Loucy (cell line): Measurements from ENCODE around the gene CDH4.

ENCODE experiments used
- H2AFZ ChIP-seq: fragments of 200-600 bp; sonication (generic); 2 replicates; pipeline ENCODE4 v1.6.0; 2016; ENCODE audit warnings: antibody characterized with exemption, mild to moderate bottlenecking, low read length, moderate library complexity
- H3F3A ChIP-seq: fragments of 200-600 bp; 2 replicates; pipeline ENCODE4 v1.6.0; 2016; ENCODE audit warnings: antibody characterized with exemption, low read depth, mild to moderate bottlenecking
- H3K27me3 ChIP-seq: fragments of 200-600 bp; sonication (generic); 2 replicates; pipeline ENCODE4 v1.6.1; 2014; ENCODE audit warnings: low read length, mild to moderate bottlenecking; ENCODE audit not compliant: insufficient read depth, poor library complexity, severe bottlenecking
- H3K36me3 ChIP-seq: fragments of 200-600 bp; sonication (generic); 2 replicates; pipeline ENCODE4 v1.6.1; 2016; ENCODE audit warnings: low read length; ENCODE audit not compliant: insufficient read depth
- H3K4me1 ChIP-seq: fragments of 200-600 bp; sonication (generic); 2 replicates; pipeline ENCODE4 v1.5.1; 2014; ENCODE audit warnings: low read length, mild to moderate bottlenecking; ENCODE audit not compliant: insufficient read depth, poor library complexity, severe bottlenecking
- H3K4me2 ChIP-seq: fragments of 200-600 bp; sonication (generic); 2 replicates; pipeline ENCODE4 v1.6.0; 2014; ENCODE audit warnings: antibody characterized with exemption, low read length, low read depth, mild to moderate bottlenecking; ENCODE audit not compliant: poor library complexity, severe bottlenecking
- H3K4me3 ChIP-seq: fragments of 200-600 bp; sonication (generic); 2 replicates; pipeline ENCODE4 v1.5.1; 2014; ENCODE audit warnings: low read length, mild to moderate bottlenecking, mixed read lengths; ENCODE audit not compliant: poor library complexity, severe bottlenecking
- H3K79me2 ChIP-seq: fragments of 200-600 bp; sonication (generic); 2 replicates; pipeline ENCODE4 v1.6.1; 2014; ENCODE audit warnings: low read length; ENCODE audit not compliant: insufficient read depth
- H3K9ac ChIP-seq: fragments of 200-600 bp; sonication (generic); 2 replicates; pipeline ENCODE4 v1.6.0; 2014; ENCODE audit warnings: mild to moderate bottlenecking, low read depth, low read length, moderate library complexity; ENCODE audit not compliant: poor library complexity, severe bottlenecking
- H3K9me2 ChIP-seq: fragments of 200-600 bp; sonication (generic); replicated peaks from 2 replicates; pipeline ENCODE4 v1.6.1; 2016; ENCODE audit warnings: low read depth, low read length, mixed read lengths
- H3K9me3 ChIP-seq: fragments of 200-600 bp; sonication (generic); 2 replicates; pipeline ENCODE4 v1.6.1; 2014; ENCODE audit warnings: mild to moderate bottlenecking, antibody characterized with exemption, low read length, low read depth; ENCODE audit not compliant: insufficient read depth
- H4K20me1 ChIP-seq: fragments of 200-600 bp; sonication (generic); 2 replicates; pipeline ENCODE4 v1.6.0; 2014; ENCODE audit warnings: antibody characterized with exemption, low read length, mild to moderate bottlenecking; ENCODE audit not compliant: insufficient read depth, poor library complexity, severe bottlenecking
- EZH2phosphoT487 ChIP-seq: fragments of 200-600 bp; IDR thresholded peaks from 2 replicates; pipeline ENCODE4 v1.6.1; 2018; ENCODE audit warnings: antibody characterized with exemption, mild to moderate bottlenecking, moderate library complexity, borderline replicate concordance
- TF ChIP-seq, protein P1 (sequence below): fragments of 200-600 bp; sonication (generic); conservative IDR thresholded peaks from 2 replicates; pipeline ENCODE4 v1.5.1; 2014; ENCODE audit warnings: mild to moderate bottlenecking, antibody characterized with exemption, low read length

Gene CDH4

DNA sequence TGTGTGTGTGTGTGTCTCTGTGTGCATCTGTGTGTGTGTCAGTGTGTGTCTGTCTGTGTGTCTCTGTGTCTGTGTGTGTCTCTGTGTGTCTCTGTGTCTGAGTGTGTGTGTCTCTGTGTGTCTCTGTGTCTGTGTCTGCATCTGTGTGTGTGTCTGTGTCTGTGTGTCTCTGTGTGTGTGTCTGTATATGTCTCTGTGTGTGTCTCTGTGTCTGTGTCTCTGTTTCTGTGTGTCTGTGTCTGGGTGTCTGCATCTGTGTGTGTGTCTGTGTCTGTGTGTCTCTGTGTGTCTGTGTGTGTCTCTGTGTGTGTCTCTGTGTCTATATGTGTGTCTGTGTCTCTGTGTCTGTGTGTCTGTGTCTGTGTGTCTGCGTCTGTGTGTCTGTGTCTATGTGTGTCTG lies 605.8 kb downstream of the CDH4 start:
- TF ChIP-seq, protein P1, sequence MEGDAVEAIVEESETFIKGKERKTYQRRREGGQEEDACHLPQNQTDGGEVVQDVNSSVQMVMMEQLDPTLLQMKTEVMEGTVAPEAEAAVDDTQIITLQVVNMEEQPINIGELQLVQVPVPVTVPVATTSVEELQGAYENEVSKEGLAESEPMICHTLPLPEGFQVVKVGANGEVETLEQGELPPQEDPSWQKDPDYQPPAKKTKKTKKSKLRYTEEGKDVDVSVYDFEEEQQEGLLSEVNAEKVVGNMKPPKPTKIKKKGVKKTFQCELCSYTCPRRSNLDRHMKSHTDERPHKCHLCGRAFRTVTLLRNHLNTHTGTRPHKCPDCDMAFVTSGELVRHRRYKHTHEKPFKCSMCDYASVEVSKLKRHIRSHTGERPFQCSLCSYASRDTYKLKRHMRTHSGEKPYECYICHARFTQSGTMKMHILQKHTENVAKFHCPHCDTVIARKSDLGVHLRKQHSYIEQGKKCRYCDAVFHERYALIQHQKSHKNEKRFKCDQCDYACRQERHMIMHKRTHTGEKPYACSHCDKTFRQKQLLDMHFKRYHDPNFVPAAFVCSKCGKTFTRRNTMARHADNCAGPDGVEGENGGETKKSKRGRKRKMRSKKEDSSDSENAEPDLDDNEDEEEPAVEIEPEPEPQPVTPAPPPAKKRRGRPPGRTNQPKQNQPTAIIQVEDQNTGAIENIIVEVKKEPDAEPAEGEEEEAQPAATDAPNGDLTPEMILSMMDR = no peak
- no peak for TF ChIP-seq EZH2phosphoT487
- H3F3A ChIP-seq = no peaks in the 10 kb centered on the region
- H3K36me3 ChIP-seq = peaks cover 1% of the 10 kb centered on the region; the same call in 1 of the 2 replicates
- H3K9me2 ChIP-seq = no peaks in the 10 kb centered on the region
- H3K4me2 ChIP-seq = no peak overlapping the region
- H3K79me2 ChIP-seq = no peaks in the 10 kb centered on the region
- no peak overlapping the region for H3K4me3 ChIP-seq
- H2AFZ ChIP-seq = no peak overlapping the region
- H3K9me3 ChIP-seq = no peaks in the 10 kb centered on the region
- H3K27me3 ChIP-seq = no peaks in the 10 kb centered on the region
- H3K4me1 ChIP-seq = peaks cover 10% of the 10 kb centered on the region
- no peaks in the 10 kb centered on the region for H4K20me1 ChIP-seq
- H3K9ac ChIP-seq = no peak overlapping the region

DNA sequence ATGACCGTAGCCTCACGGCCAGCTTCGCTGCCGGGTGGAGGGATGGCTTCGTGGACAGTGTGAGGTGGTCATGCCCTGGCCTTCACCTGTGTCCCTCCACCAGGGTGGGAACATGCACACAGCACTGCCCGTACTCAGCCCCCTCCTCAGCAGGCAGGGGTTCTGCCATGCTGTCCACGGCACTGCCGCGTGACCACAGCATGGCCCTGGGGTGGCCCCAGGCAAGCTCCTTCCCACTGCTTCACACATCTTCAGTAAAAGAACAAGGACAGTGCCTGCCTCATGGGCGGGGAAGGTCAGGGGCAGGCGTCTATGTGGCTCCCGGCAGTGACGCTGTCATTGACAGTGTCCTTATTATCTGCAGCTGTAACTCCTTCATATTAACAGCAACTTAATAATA lies 607.7 kb downstream of the CDH4 start:
- H3K4me1 ChIP-seq = peaks cover 10% of the 10 kb centered on the region
- H3K36me3 ChIP-seq = no peaks in the 10 kb centered on the region
- H3K9ac ChIP-seq = no peak overlapping the region
- no peaks in the 10 kb centered on the region for H3K79me2 ChIP-seq
- no peaks in the 10 kb centered on the region for H4K20me1 ChIP-seq
- TF ChIP-seq, protein P1 = no peak
- TF ChIP-seq EZH2phosphoT487 = no peak
- no peaks in the 10 kb centered on the region for H3K27me3 ChIP-seq
- no peaks in the 10 kb centered on the region for H3K9me2 ChIP-seq
- H3K9me3 ChIP-seq = peaks cover 5% of the 10 kb centered on the region; the same call in 1 of the 2 replicates
- H3K4me2 ChIP-seq = no peak overlapping the region
- no peak overlapping the region for H2AFZ ChIP-seq
- H3K4me3 ChIP-seq = no peak overlapping the region
- H3F3A ChIP-seq = no peaks in the 10 kb centered on the region

DNA sequence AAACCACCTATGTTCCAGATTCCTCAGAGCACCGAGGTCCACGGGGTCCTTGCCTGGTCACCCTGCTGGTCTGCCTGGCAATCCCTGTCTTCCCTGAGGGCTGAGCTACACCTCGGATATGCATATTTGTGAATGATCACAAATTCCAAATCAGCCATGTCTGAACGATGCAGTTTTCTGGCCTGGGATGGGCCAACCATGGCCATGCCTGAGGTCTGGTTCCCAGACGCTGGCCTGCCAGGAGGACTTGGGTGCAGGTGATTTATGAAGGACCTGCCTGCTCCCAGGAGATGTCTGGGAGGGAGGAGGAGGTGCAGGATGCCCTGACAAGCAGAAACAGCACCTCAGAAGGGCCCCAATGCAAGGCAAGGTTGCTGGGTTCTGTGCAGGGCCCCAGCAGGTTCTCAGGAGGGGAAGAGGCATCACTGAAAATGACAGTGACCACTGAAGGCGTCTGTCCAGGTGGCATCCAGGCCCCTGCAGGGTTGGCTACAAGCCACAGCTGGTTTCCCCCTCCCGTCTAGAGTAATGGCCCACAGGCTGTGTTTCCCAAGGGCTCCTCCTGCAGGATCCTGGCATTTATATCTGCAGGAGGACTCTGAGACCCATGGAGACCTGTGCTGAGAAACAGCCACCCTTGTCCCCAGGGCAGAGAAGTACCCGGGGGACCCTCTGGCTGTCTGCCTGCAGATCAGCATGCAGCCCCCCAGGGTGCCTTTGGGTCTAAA lies 608.4 kb downstream of the CDH4 start:
- H3K4me2 ChIP-seq = no peak overlapping the region
- no peaks in the 10 kb centered on the region; the same call in 1 of the 2 replicates for H3F3A ChIP-seq
- TF ChIP-seq EZH2phosphoT487 = no peak
- TF ChIP-seq, protein P1 = no peak
- H2AFZ ChIP-seq = no peak overlapping the region
- H4K20me1 ChIP-seq = no peaks in the 10 kb centered on the region
- no peaks in the 10 kb centered on the region for H3K79me2 ChIP-seq
- peaks cover 11% of the 10 kb centered on the region; the same call in 1 of the 2 replicates for H3K9me3 ChIP-seq
- H3K9me2 ChIP-seq = no peaks in the 10 kb centered on the region
- H3K4me3 ChIP-seq = no peak overlapping the region
- H3K4me1 ChIP-seq = peaks cover 10% of the 10 kb centered on the region
- no peaks in the 10 kb centered on the region for H3K36me3 ChIP-seq
- H3K9ac ChIP-seq = no peak overlapping the region
- H3K27me3 ChIP-seq = no peaks in the 10 kb centered on the region
